NCI-H146 (cell line): ENCODE measurements around the gene ZFAND2B.

Experiments
- DNase-seq: peaks from one replicate; lab custom pipeline; 2025; lab: John Stamatoyannopoulos, UW

Gene ZFAND2B

GRCh38 chr2:219206328-219207133 lies at the start of gene ZFAND2B:
Gene ZFAND2B (plus strand): TSS chr2:219206782. CDS start chr2:219206988, 206 bp downstream.
- DNase-seq = peak; percentile 87

GRCh38 chr2:219157396-219157795 lies 49.2 kb upstream of the ZFAND2B start:
- DNase-seq = no peak

GRCh38 chr2:219158025-219158424 lies 48.6 kb upstream of the ZFAND2B start:
- DNase-seq = no peak

- no peak for DNase-seq
Observed at GRCh38 chr2:219158586-219158985, 48.0 kb upstream of the ZFAND2B start.

GRCh38 chr2:219159771-219160185 lies 46.8 kb upstream of the ZFAND2B start:
- no peak for DNase-seq

- peak; percentile 86 for DNase-seq
Observed at GRCh38 chr2:219160186-219161017, 46.2 kb upstream of the ZFAND2B start, which contains the start of gene NHEJ1. Gene NHEJ1 (minus strand): TSS chr2:219160815. CDS start chr2:219158362, 2,453 bp downstream.

- DNase-seq = no peak
Observed at GRCh38 chr2:219161097-219161496, 45.5 kb upstream of the ZFAND2B start.

- DNase-seq = no peak
Observed at GRCh38 chr2:219163156-219163555, 43.4 kb upstream of the ZFAND2B start.

- no peak for DNase-seq
Observed at GRCh38 chr2:219165058-219165911, 41.3 kb upstream of the ZFAND2B start.

GRCh38 chr2:219167997-219168396 lies 38.6 kb upstream of the ZFAND2B start:
- DNase-seq = no peak

- no peak for DNase-seq
Observed at GRCh38 chr2:219168526-219168925, 38.1 kb upstream of the ZFAND2B start.

- no peak for DNase-seq
Observed at GRCh38 chr2:219168932-219169331, 37.6 kb upstream of the ZFAND2B start.

- no peak for DNase-seq
Observed at GRCh38 chr2:219169930-219170654, 36.5 kb upstream of the ZFAND2B start, which contains the start of gene SLC23A3. Gene SLC23A3 (minus strand): TSS chr2:219170029. CDS start chr2:219169984, 45 bp downstream.

GRCh38 chr2:219171231-219171651 lies 35.3 kb upstream of the ZFAND2B start:
- peak; percentile 11 for DNase-seq

GRCh38 chr2:219172231-219173154 lies 34.1 kb upstream of the ZFAND2B start:
- no peak for DNase-seq

GRCh38 chr2:219173176-219173575 lies 33.4 kb upstream of the ZFAND2B start:
- DNase-seq = no peak

- DNase-seq = no peak
Observed at GRCh38 chr2:219174146-219174545, 32.4 kb upstream of the ZFAND2B start.

GRCh38 chr2:219174801-219175200 lies 31.8 kb upstream of the ZFAND2B start:
- DNase-seq = no peak

GRCh38 chr2:219175486-219175885 lies 31.1 kb upstream of the ZFAND2B start:
- DNase-seq = no peak
